HUES48 (cell line): Measurements from ENCODE around the gene TLE7.

Experiments
- H3K27ac ChIP-seq: one replicate; pipeline ENCODE4 v1.7.0; 2013; ENCODE audit warnings: low read depth, low read length, inconsistent platforms
- H3K27me3 ChIP-seq: 2 replicates; pipeline ENCODE4 v1.6.1; 2013; ENCODE audit warnings: mild to moderate bottlenecking, low read length; ENCODE audit not compliant: control insufficient read depth, insufficient read depth
- H3K36me3 ChIP-seq: 2 replicates; pipeline ENCODE4 v1.6.1; 2013; ENCODE audit warnings: low read length; ENCODE audit not compliant: control insufficient read depth, insufficient read depth
- H3K4me1 ChIP-seq: 2 replicates; pipeline ENCODE4 v1.6.1; 2013; ENCODE audit warnings: mild to moderate bottlenecking, low read length; ENCODE audit not compliant: control insufficient read depth, insufficient read depth
- H3K4me3 ChIP-seq: 2 replicates; pipeline ENCODE4 v1.5.1; 2013; ENCODE audit warnings: mild to moderate bottlenecking, low read depth, low read length
- H3K9ac ChIP-seq: 2 replicates; pipeline ENCODE4 v1.6.1; 2013; ENCODE audit warnings: mild to moderate bottlenecking, low read depth, low read length, moderate library complexity
- H3K9me3 ChIP-seq: 2 replicates; pipeline ENCODE4 v1.6.1; 2013; ENCODE audit warnings: low read length; ENCODE audit not compliant: control insufficient read depth, insufficient read depth

TLE7 gene

DNA sequence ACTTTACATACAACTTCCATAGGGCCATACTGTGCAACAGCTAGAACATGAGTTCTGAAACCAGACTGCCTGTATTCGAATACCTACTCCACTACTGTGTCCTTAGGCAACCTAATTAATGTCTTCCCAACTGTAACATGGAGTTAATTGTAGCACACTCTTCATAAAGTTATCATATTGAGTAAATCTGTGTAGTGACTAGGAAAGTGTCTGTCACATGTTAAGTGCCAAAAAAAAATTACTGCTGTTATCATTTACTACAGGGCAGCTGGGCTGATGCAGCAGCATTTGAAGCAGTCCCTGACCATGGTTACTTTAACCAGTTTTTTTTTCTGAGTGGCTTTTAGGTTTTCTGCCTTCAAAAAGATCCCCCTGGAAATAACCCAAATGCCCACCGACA, 31.1 kb upstream of the TLE7 start:
- Histone ChIP-seq H3K27ac (no peak overlapping the region), H3K4me1 (no peaks in the 10 kb centered on the region), H3K4me3 (no peak overlapping the region), H3K27me3 (no peaks in the 10 kb centered on the region), H3K36me3 (peaks cover 4% of the 10 kb centered on the region; the same call in 1 of the 2 replicates), H3K9me3 (no peaks in the 10 kb centered on the region), H3K9ac (no peak overlapping the region)

DNA sequence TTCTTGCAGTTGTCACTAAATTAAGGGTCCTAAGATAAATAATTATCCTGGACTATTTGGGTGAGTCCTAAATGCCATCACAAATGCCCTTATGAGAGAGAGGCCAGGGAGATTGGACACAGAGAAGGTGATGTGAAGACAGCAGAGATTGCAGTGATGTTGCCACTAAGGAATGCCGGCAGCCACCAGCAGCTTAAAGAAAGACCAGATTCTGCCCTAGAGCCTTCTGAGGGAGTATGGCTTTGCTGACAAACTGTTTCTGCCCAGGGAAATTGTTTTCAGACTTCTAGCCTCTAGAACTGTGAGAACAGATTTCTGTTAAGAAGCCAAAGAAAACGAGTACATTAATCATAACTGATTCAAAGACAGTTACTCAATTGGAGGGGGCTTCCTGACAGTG, 30.2 kb upstream of the TLE7 start:
- H3K27ac ChIP-seq, result no peak overlapping the region
- no peak overlapping the region for H3K4me3 ChIP-seq
- H3K36me3 ChIP-seq, result peaks cover 3% of the 10 kb centered on the region; the same call in 1 of the 2 replicates
- H3K27me3 ChIP-seq, result no peaks in the 10 kb centered on the region
- no peaks in the 10 kb centered on the region for H3K4me1 ChIP-seq
- H3K9ac ChIP-seq, result no peak overlapping the region
- H3K9me3 ChIP-seq, result no peaks in the 10 kb centered on the region

DNA sequence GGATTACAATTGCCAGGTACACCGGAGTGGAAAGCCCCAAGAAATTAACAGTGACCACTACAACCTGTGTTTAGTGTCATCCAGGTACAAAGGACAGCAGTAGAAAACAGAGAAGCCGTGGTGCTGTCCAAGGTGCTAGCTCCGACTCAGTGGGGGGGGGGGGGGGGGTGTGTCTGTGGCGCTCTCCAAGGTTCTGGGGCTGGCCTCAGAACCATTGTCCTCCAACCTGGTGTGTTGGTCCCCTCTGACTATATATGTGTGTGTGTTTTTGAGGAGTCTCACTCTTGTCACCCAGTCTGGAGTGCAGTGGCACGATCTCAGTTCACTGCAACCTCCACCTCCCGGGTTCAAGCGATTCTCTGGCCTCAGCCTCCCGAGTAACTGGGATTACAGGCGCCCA, 26.0 kb upstream of the TLE7 start:
- Histone ChIP-seq H3K4me1 (no peaks in the 10 kb centered on the region), H3K36me3 (no peaks in the 10 kb centered on the region), H3K9ac (no peak overlapping the region), H3K27ac (no peak overlapping the region), H3K9me3 (no peaks in the 10 kb centered on the region), H3K4me3 (no peak overlapping the region), H3K27me3 (no peaks in the 10 kb centered on the region)

DNA sequence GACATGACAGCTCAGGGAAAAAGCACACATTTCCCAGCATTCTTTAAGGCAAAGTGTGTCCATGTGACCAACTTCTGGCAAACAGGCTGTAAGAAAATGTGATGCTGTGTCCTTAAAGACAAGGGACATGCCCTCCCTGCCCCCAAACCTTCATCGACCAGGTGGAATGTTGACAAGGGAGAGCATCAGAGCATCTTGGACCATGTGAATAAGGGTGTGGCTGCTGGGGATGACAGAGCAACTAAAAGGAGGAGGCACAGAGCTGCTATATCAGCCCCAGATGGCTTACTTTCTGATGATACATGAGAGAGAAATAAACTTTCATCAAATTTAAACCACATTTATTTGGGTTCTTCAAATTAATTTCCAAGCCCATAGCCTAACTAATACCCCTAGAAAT, 22.4 kb upstream of the TLE7 start:
- Histone ChIP-seq H3K4me1 (no peaks in the 10 kb centered on the region), H3K27ac (no peak overlapping the region), H3K27me3 (no peaks in the 10 kb centered on the region), H3K36me3 (no peaks in the 10 kb centered on the region), H3K9me3 (no peaks in the 10 kb centered on the region), H3K4me3 (no peak overlapping the region), H3K9ac (no peak overlapping the region)

DNA sequence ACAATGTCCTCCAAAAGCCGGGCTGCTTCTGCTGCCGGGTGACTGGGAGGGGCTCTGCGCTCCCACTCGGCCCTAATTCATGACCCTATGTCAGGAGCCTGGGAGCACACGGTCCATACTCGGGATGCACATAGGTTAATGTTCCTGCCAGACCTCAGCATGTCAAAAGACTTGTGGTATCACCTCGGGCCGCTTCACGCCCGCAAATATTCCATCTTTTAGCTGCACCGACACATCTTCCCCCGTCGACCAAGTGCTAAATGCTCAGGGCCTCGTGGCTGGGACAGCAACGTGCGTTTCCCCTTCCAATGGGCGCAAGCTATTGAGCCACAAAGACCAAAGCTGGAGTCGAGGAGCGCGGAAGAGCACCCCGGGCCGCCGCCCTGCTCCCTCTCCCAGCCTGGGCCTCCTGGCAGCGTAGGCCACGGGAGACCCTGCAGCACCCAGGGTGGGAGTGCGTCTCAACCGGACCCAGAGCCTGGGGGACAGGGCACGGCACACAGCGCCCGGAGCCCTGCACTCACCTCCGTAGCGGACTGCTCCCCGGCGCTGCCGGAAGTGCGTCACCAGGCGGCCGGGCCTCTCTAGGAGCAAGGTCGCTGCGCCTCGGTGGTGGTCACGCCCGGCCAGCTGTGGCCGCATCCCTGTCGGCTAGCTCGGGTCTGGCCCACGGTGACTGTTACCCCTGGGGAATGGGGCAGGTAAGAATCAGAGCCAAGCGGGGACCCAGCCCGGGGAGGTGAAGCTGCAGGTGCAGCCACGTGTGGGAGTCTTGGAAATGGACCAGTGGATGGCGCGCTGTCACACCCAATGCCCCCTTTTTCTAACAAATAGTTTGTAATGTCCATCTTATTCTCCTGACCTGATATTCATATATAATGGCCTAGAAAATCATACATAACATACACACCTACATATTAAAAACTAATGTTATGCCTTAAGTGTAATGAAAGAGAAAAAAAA, 20.1 kb upstream of the TLE7 start, which contains the start of gene ZNF23:
Gene ZNF23 (minus strand): TSS at position 562 of the 963 bp plus-strand sequence. CDS start 5,451 bp downstream, outside the sequence.
- H3K27me3 ChIP-seq, result no peaks in the 10 kb centered on the region
- peak within 1 kb of the TSS; percentile 76 for H3K27ac ChIP-seq
- H3K4me3 ChIP-seq, result peak within 1 kb of the TSS; percentile 96
- no peaks in the 10 kb centered on the region for H3K36me3 ChIP-seq
- H3K9ac ChIP-seq, result peak within 1 kb of the TSS; percentile 94
- H3K9me3 ChIP-seq, result no peaks in the 10 kb centered on the region
- no peaks in the 10 kb centered on the region for H3K4me1 ChIP-seq

DNA sequence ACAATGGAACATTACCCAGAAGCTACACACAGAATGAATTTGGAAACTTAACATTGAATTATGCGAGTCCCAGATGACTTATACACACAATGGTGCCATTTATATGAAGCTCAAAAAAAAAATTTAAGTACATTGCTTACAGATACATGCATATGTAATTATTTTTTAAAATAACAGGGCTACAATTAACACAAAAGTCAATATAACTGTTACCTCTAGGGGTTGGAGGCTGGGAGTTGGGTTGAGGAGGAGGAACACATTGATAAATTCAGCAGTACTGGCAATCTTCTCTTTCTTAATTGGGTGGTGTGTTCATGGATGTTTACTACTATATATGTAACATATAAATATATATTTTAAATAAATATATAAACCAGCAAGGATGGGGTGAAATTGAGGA, 19.1 kb upstream of the TLE7 start:
- Histone ChIP-seq H3K9me3 (no peaks in the 10 kb centered on the region), H3K4me1 (no peaks in the 10 kb centered on the region), H3K27me3 (no peaks in the 10 kb centered on the region), H3K27ac (no peak overlapping the region), H3K4me3 (peak overlapping the region; percentile 96), H3K9ac (no peak overlapping the region), H3K36me3 (peaks cover 4% of the 10 kb centered on the region; the same call in 1 of the 2 replicates)

DNA sequence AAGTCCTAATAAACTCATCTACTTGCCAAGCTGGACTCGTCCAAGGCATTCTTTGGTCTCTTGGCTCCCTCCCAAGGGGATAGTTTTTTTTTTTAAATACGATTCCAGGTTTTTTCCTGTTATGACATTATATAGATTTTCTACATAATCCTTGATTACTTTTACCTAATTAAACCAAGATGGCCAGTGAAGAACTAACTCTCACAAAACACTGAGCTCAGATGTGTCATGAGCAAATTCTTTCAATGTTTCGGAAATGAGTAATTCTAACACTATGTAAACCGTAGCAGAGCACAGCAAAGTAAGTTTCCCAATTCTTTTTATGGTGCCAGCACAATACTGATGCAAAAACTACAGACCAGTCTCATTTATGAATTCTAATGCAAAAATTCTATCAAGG, 18.4 kb upstream of the TLE7 start:
- no peaks in the 10 kb centered on the region for H3K9me3 ChIP-seq
- H3K27me3 ChIP-seq, result no peaks in the 10 kb centered on the region
- no peak overlapping the region for H3K4me3 ChIP-seq
- no peaks in the 10 kb centered on the region for H3K4me1 ChIP-seq
- peaks cover 9% of the 10 kb centered on the region; the same call in 1 of the 2 replicates for H3K36me3 ChIP-seq
- no peak overlapping the region for H3K9ac ChIP-seq
- no peak overlapping the region for H3K27ac ChIP-seq

DNA sequence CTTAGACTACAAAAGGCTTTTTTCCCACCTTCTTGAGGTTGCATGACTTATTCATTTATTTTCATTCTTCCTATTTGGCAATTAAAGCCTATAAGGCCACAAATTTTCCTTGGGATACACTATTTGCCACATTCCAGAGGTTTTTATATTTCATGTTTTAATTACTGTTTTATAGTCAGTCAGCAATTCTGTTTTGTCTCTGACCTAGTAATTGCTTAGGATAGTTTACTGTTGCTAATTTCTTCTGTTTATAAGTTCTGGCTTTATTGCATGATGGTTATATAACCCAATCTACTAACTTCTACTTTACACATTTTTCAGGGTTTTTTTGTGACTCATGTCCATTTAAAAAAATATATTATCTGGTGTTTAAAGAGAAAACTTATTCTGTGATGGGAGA, 17.7 kb upstream of the TLE7 start:
- Histone ChIP-seq H3K36me3 (peaks cover 9% of the 10 kb centered on the region; the same call in 1 of the 2 replicates), H3K27me3 (no peaks in the 10 kb centered on the region), H3K27ac (no peak overlapping the region)

DNA sequence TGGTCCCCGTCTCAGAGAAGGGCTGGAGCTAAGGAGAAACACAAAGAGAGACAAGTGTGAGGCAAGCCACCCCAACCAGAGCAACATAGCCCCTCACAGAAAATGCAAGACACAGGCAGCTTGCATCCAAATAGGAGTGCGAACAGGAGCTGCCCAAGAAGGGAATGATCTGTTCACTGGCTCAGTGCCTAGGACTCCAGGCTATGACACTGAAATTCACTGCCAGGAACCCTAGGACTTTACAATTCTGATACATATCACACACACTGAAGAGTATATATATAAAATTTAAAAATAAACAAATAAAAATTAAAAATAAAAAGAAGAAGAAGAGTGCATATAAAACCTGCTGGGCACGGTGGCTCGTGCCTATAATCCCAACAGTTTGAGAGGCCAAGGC, 14.9 kb upstream of the TLE7 start:
- Histone ChIP-seq H3K27me3 (no peaks in the 10 kb centered on the region), H3K9ac (no peak overlapping the region), H3K27ac (no peak overlapping the region), H3K4me1 (no peaks in the 10 kb centered on the region), H3K36me3 (peaks cover 29% of the 10 kb centered on the region), H3K4me3 (no peak overlapping the region), H3K9me3 (no peaks in the 10 kb centered on the region)

More for the DNA sequence above, 17.7 kb upstream of the TLE7 start:
- no peaks in the 10 kb centered on the region for H3K4me1 ChIP-seq
- no peak overlapping the region for H3K4me3 ChIP-seq
- no peak overlapping the region for H3K9ac ChIP-seq
- H3K9me3 ChIP-seq, result no peaks in the 10 kb centered on the region

DNA sequence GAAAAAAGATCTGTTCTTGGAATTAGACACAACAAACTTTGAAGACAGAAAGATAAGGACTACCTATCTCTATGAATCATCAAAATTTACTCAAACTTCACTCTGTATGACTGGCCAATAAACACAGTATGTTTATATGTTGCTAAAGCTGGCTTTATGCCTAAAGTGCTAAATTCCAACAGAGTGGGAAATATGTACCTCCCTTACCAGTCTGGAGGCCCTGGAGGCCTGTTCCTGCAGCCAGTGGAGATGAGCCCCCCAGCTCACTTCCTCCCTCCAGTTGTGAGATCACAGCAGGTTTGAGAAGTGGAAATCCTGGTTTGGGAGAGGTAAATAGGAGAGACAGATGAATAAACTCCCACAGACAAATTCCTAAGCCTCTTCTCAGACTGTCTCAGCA, 11.2 kb upstream of the TLE7 start:
- Histone ChIP-seq H3K9me3 (peaks cover 28% of the 10 kb centered on the region), H3K4me1 (no peaks in the 10 kb centered on the region), H3K27ac (no peak overlapping the region), H3K4me3 (no peak overlapping the region), H3K27me3 (no peaks in the 10 kb centered on the region), H3K9ac (no peak overlapping the region), H3K36me3 (peaks cover 58% of the 10 kb centered on the region)

DNA sequence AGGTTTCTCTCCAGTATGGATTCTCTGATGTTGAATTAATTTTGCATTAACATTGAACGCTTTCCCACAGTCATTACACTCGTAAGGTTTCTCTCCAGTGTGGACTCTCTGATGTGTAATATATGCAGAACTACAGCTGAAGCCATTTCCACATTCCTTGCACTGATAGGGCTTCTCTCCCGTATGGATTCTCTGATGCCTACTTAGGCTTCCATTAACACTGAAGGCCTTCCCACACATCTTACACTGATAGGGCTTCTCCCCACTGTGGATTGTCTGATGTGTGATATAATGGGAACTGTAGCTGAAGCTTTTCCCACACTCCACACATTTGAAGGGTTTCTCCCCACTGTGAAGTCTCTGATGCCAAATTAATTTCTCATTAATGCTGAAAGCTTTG, 7.2 kb upstream of the TLE7 start:
- no peak overlapping the region for H3K9ac ChIP-seq
- peaks cover 52% of the 10 kb centered on the region for H3K36me3 ChIP-seq
- peaks cover 50% of the 10 kb centered on the region for H3K9me3 ChIP-seq
- H3K4me1 ChIP-seq, result no peaks in the 10 kb centered on the region
- H3K27me3 ChIP-seq, result no peaks in the 10 kb centered on the region
- H3K27ac ChIP-seq, result no peak overlapping the region
- H3K4me3 ChIP-seq, result no peak overlapping the region
